Measurements from ENCODE around the gene ARHGEF17. TPM values are rescaled to one million over a fixed set of nuclear protein-coding genes. Genes with fewer than 3 reads are reported as not detected.

Gene ARHGEF17
- total and polyA plus RNA-seq, 2 of the 13 experiments (the other 11 are each of a cell fraction or from before 2014, with no cell fraction given): 10.7 to 28.8 TPM

- TF ChIP-seq THAP9 (CRISPR knock-in tag; IDR thresholded peaks at IDR 0.05; ENCODE audit: borderline replicate concordance): 0 out of 2 replicates have a peak, but pooled peaks have one; percentile 33
- TF ChIP-seq HNF4A (CRISPR knock-in tag; IDR thresholded peaks at IDR 0.05): no peak
- no peak for TF ChIP-seq KDM1A (CRISPR knock-in tag; IDR thresholded peaks at IDR 0.05)
- TF ChIP-seq ZHX1 (CRISPR knock-in tag; IDR thresholded peaks at IDR 0.05; ENCODE audit: low read depth): no peak
- TF ChIP-seq ZNF597 (CRISPR knock-in tag; IDR thresholded peaks at IDR 0.05): no peak
- no peak for TF ChIP-seq ZNF337 (CRISPR knock-in tag; IDR thresholded peaks at IDR 0.05; ENCODE audit: borderline replicate concordance, low read depth)
- no peak for TF ChIP-seq GFI1 (CRISPR knock-in tag; IDR thresholded peaks at IDR 0.05; ENCODE audit: borderline replicate concordance)
- no peak for TF ChIP-seq TRIM22 (IDR thresholded peaks at IDR 0.05)
Observed at GRCh38 chr11:73334384-73335203, 26.5 kb downstream of the ARHGEF17 start (continued).

Data from HepG2 (cell line).